ENCODE data around the gene TACC3. TPM values are rescaled to one million over a fixed set of nuclear protein-coding genes. Genes with fewer than 3 reads are reported as not detected.

Gene TACC3
- total and polyA plus RNA-seq, 2 experiments from 2014 or later, result 9.7 to 18.2 TPM

DNA sequence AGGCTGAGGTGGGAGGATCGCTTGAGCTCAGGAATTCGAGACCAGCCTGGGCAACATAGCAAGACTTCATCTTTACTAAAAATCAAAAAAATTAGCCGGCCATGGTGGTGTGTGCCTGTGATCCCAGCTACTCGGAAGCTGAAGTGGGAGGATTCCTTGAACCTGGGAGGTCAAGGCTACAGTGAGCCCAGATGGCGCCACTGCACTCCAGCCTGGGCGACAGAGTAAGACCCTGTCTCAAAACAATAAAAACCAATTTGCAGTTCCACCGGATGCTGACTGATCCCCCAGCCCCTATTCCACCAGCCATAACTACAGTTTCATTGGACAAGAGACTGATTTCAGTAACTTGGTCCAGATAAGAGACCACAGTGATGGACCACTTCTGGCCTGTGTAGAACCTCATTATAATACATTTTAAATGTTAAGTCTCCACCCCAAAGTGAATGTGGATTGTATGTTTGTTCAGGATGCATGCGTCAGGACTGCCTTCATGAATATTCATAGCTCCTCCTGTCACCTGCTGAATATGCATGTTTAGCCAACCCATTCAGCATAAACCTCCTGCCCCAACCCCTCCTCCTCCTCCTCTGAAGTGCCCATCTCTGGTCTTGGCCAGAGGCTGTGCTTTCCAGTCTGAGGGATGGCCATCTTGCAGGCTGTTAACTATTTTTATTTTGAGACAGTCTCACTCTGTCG lies 6.9 kb upstream of the TACC3 start:
- TF ChIP-seq EZH2 (IDR thresholded peaks at IDR 0.05; ENCODE audit: insufficient read depth, poor library complexity, severe bottlenecking) (no peak), EZH2phosphoT487 (IDR thresholded peaks at IDR 0.05; ENCODE audit: insufficient read depth, low read depth) (no peak)
- H3K9me2 ChIP-seq (ENCODE audit: insufficient read depth), result no peaks in the 10 kb centered on the region
- 57 to 60% methylated on average over 9 of the region's 9 CpGs for WGBS, 2 experiments (ENCODE audit: low coverage in 1 of 2, low lambda C conversion rate in 2 of 2, missing lambda C conversion rate in 2 of 2)
- H3K4me1 ChIP-seq (ENCODE audit: insufficient read depth), result peaks cover 22% of the 10 kb centered on the region
- no peaks in the 10 kb centered on the region for H3K27me3 ChIP-seq (replicated peaks; ENCODE audit: insufficient read depth)
- DNase-seq, result peak; percentile 31
- H2AFZ ChIP-seq, result no peak overlapping the region
- no peak overlapping the region for H3K4me3 ChIP-seq
- H3K27ac ChIP-seq, result 0 out of 2 replicates have a peak overlapping the region, but pooled peaks have one; percentile 19
- H3K9ac ChIP-seq, result peak overlapping the region; percentile 94; the same call in 1 of the 2 replicates
- H3K79me2 ChIP-seq (ENCODE audit: insufficient read depth), result peaks cover 74% of the 10 kb centered on the region
- H4K20me1 ChIP-seq (ENCODE audit: insufficient read depth), result no peaks in the 10 kb centered on the region
- H3K4me2 ChIP-seq (ENCODE audit: unreplicated experiment), result no peak overlapping the region
- in situ Hi-C loops (cut with MboI), result no loop called here
- no peaks in the 10 kb centered on the region for H3K9me3 ChIP-seq (ENCODE audit: low read depth)
- no peaks in the 10 kb centered on the region for H3K36me3 ChIP-seq (ENCODE audit: low read depth)
- H3F3A ChIP-seq (ENCODE audit: insufficient read depth), result peaks cover 37% of the 10 kb centered on the region

DNA sequence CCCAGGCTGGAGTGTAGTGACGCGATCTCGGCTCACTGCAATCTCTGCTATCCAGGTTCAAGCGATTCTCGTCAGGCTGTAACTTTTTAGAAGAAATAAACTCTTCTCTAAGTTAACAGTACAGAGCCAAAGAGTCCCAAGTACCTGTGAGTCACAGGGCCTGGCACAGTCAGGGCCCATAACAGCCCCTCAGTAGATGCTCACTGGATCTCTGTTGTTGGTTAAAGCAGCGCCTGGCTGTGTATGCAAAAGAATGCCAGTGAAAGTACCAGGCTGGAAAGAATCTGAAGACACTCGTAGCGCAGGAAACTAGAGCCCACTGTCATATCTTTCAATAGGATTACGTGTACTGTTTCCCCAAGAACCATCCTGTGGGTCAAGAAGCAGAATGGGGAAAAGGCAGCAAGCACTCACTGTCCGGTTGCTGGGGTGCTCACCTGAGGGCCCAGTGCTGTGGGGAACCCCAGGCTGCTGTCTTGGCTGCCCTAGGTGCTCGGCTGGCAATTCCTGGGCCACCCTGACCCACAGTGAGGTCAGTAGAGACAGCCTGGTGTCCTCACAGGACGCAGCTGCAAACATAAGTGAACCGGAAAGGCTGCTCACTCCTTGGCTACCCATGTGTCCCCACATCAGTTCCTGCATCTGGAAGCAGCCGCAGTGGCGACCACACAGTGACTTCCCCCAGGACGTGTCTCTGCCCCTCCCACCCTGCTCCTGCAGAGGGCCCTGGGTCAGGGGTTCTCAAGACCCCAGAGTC lies 6.1 kb upstream of the TACC3 start:
- peaks cover 74% of the 10 kb centered on the region for H3K79me2 ChIP-seq (ENCODE audit: insufficient read depth)

DNA sequence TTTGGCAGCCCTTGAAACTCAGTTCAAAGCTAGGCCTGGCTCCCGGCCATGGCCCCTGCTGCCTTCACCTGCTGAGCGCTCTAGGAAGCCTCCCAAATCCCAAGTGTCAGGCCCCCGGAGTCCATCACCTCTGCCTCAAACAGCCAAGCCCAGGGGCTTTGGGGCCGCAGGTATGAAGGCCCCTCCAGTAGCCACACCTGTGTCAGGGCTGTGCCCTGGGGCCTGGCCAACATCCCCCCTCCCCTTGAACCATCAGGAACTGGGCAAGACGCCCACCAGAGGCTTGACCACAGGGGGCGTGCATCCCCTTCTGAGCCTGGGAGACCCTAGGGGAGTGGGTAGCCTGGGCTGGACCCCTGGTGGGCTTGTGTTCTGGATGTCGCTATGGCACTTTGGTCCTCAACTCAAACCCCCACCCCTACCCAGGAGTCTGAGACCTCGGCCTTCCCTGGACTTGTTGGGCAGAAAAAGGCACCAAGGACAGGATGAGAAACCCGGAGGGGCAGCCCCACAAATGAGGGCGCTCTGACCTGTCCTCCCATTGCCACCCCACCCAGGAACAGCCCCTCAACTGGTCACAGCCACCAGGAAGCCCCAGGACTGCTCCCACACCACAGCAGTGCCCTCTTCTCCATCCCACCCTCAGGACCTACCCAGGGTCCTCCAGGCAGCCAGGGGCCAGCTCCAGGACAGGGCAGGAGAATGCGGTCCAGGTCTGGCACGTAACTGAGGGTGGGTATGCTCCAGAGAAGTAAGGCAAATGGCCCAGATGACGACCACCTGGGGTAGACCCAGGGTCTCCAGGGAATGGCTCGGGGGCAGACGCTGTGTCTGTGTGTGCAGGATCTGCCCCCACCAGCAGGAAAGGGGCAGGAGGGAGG lies 5.0 kb upstream of the TACC3 start:
- no peak for DNase-seq
- Histone ChIP-seq H3K9me3 (ENCODE audit: low read depth) (no peaks in the 10 kb centered on the region), H3K4me2 (ENCODE audit: unreplicated experiment) (no peak overlapping the region), H3K79me2 (ENCODE audit: insufficient read depth) (peaks cover 66% of the 10 kb centered on the region), H3K4me1 (ENCODE audit: insufficient read depth) (peaks cover 14% of the 10 kb centered on the region), H3K9ac (no peak overlapping the region), H2AFZ (no peak overlapping the region), H3K36me3 (ENCODE audit: low read depth) (no peaks in the 10 kb centered on the region), H3K27me3 (replicated peaks; ENCODE audit: insufficient read depth) (no peaks in the 10 kb centered on the region), H3K9me2 (ENCODE audit: insufficient read depth) (no peaks in the 10 kb centered on the region), H3K27ac (no peak overlapping the region), H4K20me1 (ENCODE audit: insufficient read depth) (no peaks in the 10 kb centered on the region), H3F3A (ENCODE audit: insufficient read depth) (peaks cover 22% of the 10 kb centered on the region), H3K4me3 (no peak overlapping the region)
- TF ChIP-seq EZH2phosphoT487 (IDR thresholded peaks at IDR 0.05; ENCODE audit: insufficient read depth, low read depth) (no peak), EZH2 (IDR thresholded peaks at IDR 0.05; ENCODE audit: insufficient read depth, poor library complexity, severe bottlenecking) (no peak)
- in situ Hi-C loops (cut with MboI), result no loop called here
- 74 to 85% methylated on average over 14 to 15 of the region's 15 CpGs for WGBS, 2 experiments (ENCODE audit: low coverage in 1 of 2, low lambda C conversion rate in 2 of 2, missing lambda C conversion rate in 2 of 2)

More for the DNA sequence above, 6.1 kb upstream of the TACC3 start:
- H3K9me2 ChIP-seq (ENCODE audit: insufficient read depth), result no peaks in the 10 kb centered on the region
- H3K27me3 ChIP-seq (replicated peaks; ENCODE audit: insufficient read depth), result no peaks in the 10 kb centered on the region
- in situ Hi-C loops (cut with MboI), result no loop called here
- no peak overlapping the region; the same call in 1 of the 2 replicates for H3K9ac ChIP-seq
- H4K20me1 ChIP-seq (ENCODE audit: insufficient read depth), result no peaks in the 10 kb centered on the region
- H3F3A ChIP-seq (ENCODE audit: insufficient read depth), result peaks cover 33% of the 10 kb centered on the region
- no peak overlapping the region for H2AFZ ChIP-seq
- TF ChIP-seq EZH2 (IDR thresholded peaks at IDR 0.05; ENCODE audit: insufficient read depth, poor library complexity, severe bottlenecking) (no peak), EZH2phosphoT487 (IDR thresholded peaks at IDR 0.05; ENCODE audit: insufficient read depth, low read depth) (no peak)
- DNase-seq, result peak; percentile 50
- no peaks in the 10 kb centered on the region for H3K36me3 ChIP-seq (ENCODE audit: low read depth)
- H3K4me1 ChIP-seq (ENCODE audit: insufficient read depth), result peaks cover 22% of the 10 kb centered on the region
- H3K4me2 ChIP-seq (ENCODE audit: unreplicated experiment), result no peak overlapping the region
- no peaks in the 10 kb centered on the region for H3K9me3 ChIP-seq (ENCODE audit: low read depth)
- 0 out of 2 replicates have a peak overlapping the region, but pooled peaks have one; percentile 19 for H3K27ac ChIP-seq
- H3K4me3 ChIP-seq, result no peak overlapping the region
- WGBS, 2 experiments (ENCODE audit: low coverage in 1 of 2, low lambda C conversion rate in 2 of 2, missing lambda C conversion rate in 2 of 2), result 64 to 66% methylated on average over 16 of the region's 16 CpGs

All from GM23248 (cell line).